GM23338 (cell line): ENCODE results near the gene KCNA3.

Experiments used
- CTCF ChIP-seq, 2 experiments: fragments of 200-600 bp in 1 of 2; sonication (generic) in 1 of 2; conservative IDR thresholded peaks; 2 replicates each; pipeline versions ENCODE4 v1.5.1 to v1.6.1; 2016 to 2017; ENCODE audit warnings: antibody characterized with exemption in 2 of 2, low read depth in 2 of 2, mild to moderate bottlenecking in 2 of 2, moderate library complexity in 1 of 2
- EZH2 ChIP-seq: fragments of 200-600 bp; sonication (generic); IDR thresholded peaks from one replicate; pipeline ENCODE4 v1.8.0; 2017; ENCODE audit warnings: antibody characterized with exemption, mild to moderate bottlenecking, low read depth; ENCODE audit not compliant: unreplicated experiment
- NANOG ChIP-seq: IDR thresholded peaks from 2 replicates; pipeline ENCODE4 v1.6.1; 2016; ENCODE audit warnings: antibody characterized with exemption, borderline replicate concordance
- POLR2AphosphoS5 ChIP-seq: IDR thresholded peaks from 2 replicates; pipeline ENCODE4 v1.6.1; 2016; ENCODE audit warnings: antibody characterized with exemption, low read depth
- REST ChIP-seq: IDR thresholded peaks from one replicate; pipeline ENCODE4 v1.6.1; 2018; ENCODE audit warnings: antibody characterized with exemption; ENCODE audit not compliant: unreplicated experiment

GRCh38 chr1:110717179-110717578, 42.4 kb upstream of the KCNA3 start:
- TF ChIP-seq REST (no peak), CTCF (conservative IDR thresholded peaks at IDR 0.05; ENCODE audit: low read depth in 2 of 2) (no peak), POLR2AphosphoS5 (no peak), EZH2 (no peak), NANOG (no peak)
